ENCODE measurements around the gene XYLT2. TPM values are rescaled to one million over a fixed set of nuclear protein-coding genes. Genes with fewer than 3 reads are reported as not detected.

Gene XYLT2
- total RNA-seq, 3 donors from 2014 or later = 23.8 to 25.0 (median 24.1) TPM

- ATAC-seq = no peak
- Mint-ChIP-seq H3K4me1 (ENCODE audit: low read depth) (peaks cover 30% of the 10 kb centered on the region), H3K4me3 (no peak overlapping the region), H3K9me3 (no peaks in the 10 kb centered on the region), H3K36me3 (ENCODE audit: insufficient read depth) (peaks cover 12% of the 10 kb centered on the region), H3K27me3 (ENCODE audit: low read depth) (no peaks in the 10 kb centered on the region)
- DNase-seq = no peak
Measured at GRCh38 chr17:50350733-50351132, 4.8 kb downstream of the XYLT2 start.

DNA sequence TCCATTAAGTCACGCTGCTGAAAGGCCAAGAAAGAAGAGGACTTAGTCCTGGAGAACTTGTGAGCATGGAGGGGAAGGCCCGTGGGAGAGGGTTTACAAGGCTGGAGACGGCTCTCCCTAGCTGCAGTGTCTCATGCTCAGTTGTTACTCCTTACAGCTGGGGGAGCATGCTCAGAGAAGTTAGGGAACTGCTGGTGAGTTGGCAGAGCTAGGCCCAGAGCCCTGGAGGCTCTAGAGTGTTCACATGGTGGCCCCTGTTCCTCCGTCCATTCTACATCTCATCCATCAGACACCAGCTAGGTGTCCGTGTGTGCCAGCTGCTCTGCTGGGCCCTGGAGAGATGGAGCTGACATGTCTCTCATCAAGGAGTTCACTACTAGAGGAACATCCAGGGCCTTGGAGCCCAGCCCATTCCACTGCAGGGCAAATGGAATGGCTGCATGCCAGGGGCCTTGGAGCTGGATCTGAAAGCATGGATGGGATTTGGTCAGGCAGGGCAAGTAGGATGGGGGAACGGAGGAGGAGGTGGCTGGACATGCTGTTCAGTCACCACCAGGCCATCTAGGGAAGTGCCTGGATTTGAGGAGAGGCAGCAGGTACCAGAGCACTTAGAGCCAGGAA, 6.3 kb downstream of the XYLT2 start:
- ATAC-seq = no peak
- Mint-ChIP-seq H3K27me3 (ENCODE audit: low read depth) (no peaks in the 10 kb centered on the region), H3K9me3 (no peaks in the 10 kb centered on the region), H3K4me3 (no peak overlapping the region), H3K36me3 (ENCODE audit: insufficient read depth) (peaks cover 12% of the 10 kb centered on the region), H3K4me1 (ENCODE audit: low read depth) (peaks cover 23% of the 10 kb centered on the region)
- DNase-seq = no peak

GRCh38 chr17:50352693-50353599, 7.0 kb downstream of the XYLT2 start:
- Mint-ChIP-seq H3K36me3 (ENCODE audit: insufficient read depth) (peaks cover 14% of the 10 kb centered on the region), H3K4me1 (ENCODE audit: low read depth) (peaks cover 17% of the 10 kb centered on the region), H3K4me3 (no peak overlapping the region), H3K9me3 (no peaks in the 10 kb centered on the region), H3K27me3 (ENCODE audit: low read depth) (no peaks in the 10 kb centered on the region)
- DNase-seq = no peak
- no peak for ATAC-seq

DNA sequence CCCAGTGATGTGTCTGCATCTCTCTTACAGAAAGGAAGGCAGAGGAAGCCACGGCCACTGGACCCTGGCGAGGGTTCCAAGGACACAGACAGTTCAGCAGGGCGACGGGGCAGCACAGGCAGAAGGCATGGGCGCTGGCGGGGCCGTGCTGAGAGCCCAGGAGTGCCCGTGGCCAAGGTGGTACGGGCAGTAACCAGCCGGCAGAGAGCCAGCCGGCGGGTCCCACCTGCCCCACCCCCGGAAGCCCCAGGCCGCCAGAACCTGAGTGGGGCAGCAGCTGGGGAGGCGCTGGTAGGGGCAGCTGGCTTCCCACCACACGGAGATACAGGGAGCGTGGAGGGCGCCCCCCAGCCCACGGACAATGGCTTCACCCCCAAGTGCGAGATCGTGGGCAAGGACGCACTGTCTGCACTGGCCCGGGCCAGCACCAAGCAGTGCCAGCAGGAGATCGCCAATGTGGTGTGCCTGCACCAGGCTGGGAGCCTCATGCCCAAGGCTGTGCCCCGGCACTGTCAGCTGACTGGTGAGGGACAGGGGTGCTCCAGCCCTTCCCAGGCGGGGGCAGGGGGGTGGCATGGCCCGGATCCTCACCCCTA, 7.8 kb downstream of the XYLT2 start:
- Mint-ChIP-seq H3K36me3 (ENCODE audit: insufficient read depth) (peaks cover 14% of the 10 kb centered on the region), H3K4me1 (ENCODE audit: low read depth) (peaks cover 10% of the 10 kb centered on the region), H3K9me3 (no peaks in the 10 kb centered on the region), H3K4me3 (no peak overlapping the region), H3K27me3 (ENCODE audit: low read depth) (no peaks in the 10 kb centered on the region)
- DNase-seq (no peak), ATAC-seq (no peak)

DNA sequence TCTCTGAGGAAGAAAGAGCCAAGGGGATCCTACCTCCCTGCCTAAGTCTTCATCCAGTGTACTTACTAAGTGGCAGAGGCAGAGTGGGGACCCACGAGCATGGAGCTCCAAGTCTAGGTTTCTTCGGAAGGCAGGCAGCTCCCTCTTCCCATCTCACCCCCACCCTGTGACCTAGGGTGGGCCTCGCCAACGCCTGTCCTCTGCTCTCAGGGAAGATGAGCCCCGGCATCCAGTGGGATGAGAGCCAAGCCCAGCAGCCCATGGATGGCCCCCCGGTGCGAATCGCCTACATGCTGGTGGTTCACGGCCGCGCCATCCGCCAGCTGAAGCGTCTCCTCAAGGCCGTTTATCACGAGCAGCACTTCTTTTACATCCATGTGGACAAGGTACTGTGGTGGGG, 8.3 kb downstream of the XYLT2 start:
- H3K4me3 Mint-ChIP-seq = no peak overlapping the region
- H3K9me3 Mint-ChIP-seq = no peaks in the 10 kb centered on the region
- peaks cover 14% of the 10 kb centered on the region for H3K36me3 Mint-ChIP-seq (ENCODE audit: insufficient read depth)
- DNase-seq (no peak), ATAC-seq (no peak)
- peaks cover 7% of the 10 kb centered on the region for H3K4me1 Mint-ChIP-seq (ENCODE audit: low read depth)
- H3K27me3 Mint-ChIP-seq (ENCODE audit: low read depth) = no peaks in the 10 kb centered on the region

DNA sequence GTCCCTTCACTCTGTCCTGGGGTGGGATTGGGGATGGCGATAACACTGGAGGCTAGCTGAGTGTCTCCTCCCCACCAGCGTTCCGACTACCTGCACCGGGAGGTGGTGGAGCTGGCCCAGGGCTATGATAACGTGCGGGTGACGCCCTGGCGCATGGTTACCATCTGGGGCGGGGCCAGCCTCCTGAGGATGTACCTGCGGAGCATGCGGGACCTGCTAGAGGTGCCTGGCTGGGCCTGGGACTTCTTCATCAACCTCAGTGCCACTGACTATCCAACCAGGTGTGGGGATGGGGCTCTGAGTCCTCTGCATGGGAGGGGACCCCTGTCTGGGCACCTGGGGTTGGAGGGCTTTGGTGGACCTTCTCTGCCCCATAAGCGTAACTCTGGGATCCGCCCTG, 8.8 kb downstream of the XYLT2 start:
- H3K27me3 Mint-ChIP-seq (ENCODE audit: low read depth) = no peaks in the 10 kb centered on the region
- no peak for ATAC-seq

DNA sequence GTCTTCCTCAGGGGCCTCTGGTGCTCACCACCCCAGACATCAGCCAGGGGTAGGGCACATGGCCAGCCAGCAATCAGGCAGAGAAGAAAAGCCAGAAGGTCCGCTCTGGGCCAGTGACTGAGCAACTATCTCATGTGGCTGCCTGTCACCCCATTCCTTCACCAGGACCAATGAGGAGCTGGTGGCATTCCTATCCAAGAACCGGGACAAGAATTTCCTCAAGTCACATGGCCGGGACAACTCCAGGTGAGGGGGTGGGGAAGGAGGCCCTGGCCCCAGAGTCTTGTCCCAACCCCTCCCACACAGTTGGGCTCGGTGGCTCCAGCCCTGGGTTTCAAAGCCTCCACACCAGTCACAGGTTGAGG, 9.4 kb downstream of the XYLT2 start:
- ATAC-seq (no peak), DNase-seq (no peak)
- H3K9me3 Mint-ChIP-seq = no peaks in the 10 kb centered on the region
- H3K4me3 Mint-ChIP-seq = no peak overlapping the region
- H3K27me3 Mint-ChIP-seq (ENCODE audit: low read depth) = no peaks in the 10 kb centered on the region
- H3K36me3 Mint-ChIP-seq (ENCODE audit: insufficient read depth) = peaks cover 14% of the 10 kb centered on the region
- peaks cover 4% of the 10 kb centered on the region for H3K4me1 Mint-ChIP-seq (ENCODE audit: low read depth)

More for the DNA sequence above, 8.8 kb downstream of the XYLT2 start:
- H3K36me3 Mint-ChIP-seq (ENCODE audit: insufficient read depth) = peaks cover 14% of the 10 kb centered on the region
- no peak for DNase-seq
- H3K4me3 Mint-ChIP-seq = no peak overlapping the region
- H3K4me1 Mint-ChIP-seq (ENCODE audit: low read depth) = peaks cover 4% of the 10 kb centered on the region
- no peaks in the 10 kb centered on the region for H3K9me3 Mint-ChIP-seq

- Mint-ChIP-seq H3K27me3 (ENCODE audit: low read depth) (no peaks in the 10 kb centered on the region), H3K36me3 (ENCODE audit: insufficient read depth) (peaks cover 14% of the 10 kb centered on the region), H3K4me1 (ENCODE audit: low read depth) (peaks cover 2% of the 10 kb centered on the region), H3K4me3 (no peak overlapping the region), H3K9me3 (no peaks in the 10 kb centered on the region)
- ATAC-seq (no peak), DNase-seq (no peak)
Measured at GRCh38 chr17:50355701-50356341, 9.9 kb downstream of the XYLT2 start.

- no peak for ATAC-seq
- Mint-ChIP-seq H3K4me3 (no peak overlapping the region), H3K27me3 (ENCODE audit: low read depth) (no peaks in the 10 kb centered on the region), H3K4me1 (ENCODE audit: low read depth) (no peaks in the 10 kb centered on the region), H3K36me3 (ENCODE audit: insufficient read depth) (peaks cover 14% of the 10 kb centered on the region), H3K9me3 (no peaks in the 10 kb centered on the region)
- no peak for DNase-seq
Measured at GRCh38 chr17:50356418-50356817, 10.5 kb downstream of the XYLT2 start.

DNA sequence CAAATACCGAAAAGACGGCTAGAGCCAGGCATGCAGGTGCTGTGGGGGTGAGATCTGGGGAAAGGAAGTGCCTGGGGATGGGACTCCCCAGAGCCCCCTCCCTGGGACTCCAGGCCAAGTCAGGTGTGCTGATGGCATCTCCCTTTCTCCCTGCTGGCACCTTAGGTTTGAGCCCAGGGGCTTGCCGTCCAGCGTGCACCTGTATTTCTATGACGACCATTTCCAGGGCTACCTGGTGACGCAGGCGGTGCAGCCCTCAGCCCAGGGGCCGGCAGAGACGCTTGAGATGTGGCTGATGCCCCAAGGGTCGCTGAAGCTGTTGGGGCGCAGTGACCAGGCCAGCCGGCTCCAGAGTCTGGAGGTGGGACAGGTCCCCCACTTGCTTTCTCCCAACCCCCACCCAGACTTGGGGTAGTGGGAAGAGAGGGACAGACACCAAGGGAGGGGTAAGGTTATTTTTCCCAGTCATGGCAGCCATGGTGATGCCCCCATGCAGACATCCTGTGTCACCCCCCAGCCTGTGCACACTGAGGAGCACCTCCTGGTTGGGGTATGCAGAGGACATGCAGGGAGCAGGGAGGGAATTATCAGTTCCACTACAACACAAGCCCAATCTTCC, 11.1 kb downstream of the XYLT2 start:
- ATAC-seq (no peak), DNase-seq (no peak)
- no peaks in the 10 kb centered on the region for H3K9me3 Mint-ChIP-seq
- no peaks in the 10 kb centered on the region for H3K27me3 Mint-ChIP-seq (ENCODE audit: low read depth)
- peaks cover 11% of the 10 kb centered on the region for H3K36me3 Mint-ChIP-seq (ENCODE audit: insufficient read depth)
- no peak overlapping the region for H3K4me3 Mint-ChIP-seq
- H3K4me1 Mint-ChIP-seq (ENCODE audit: low read depth) = peaks cover 2% of the 10 kb centered on the region

- peaks cover 6% of the 10 kb centered on the region for H3K36me3 Mint-ChIP-seq (ENCODE audit: insufficient read depth)
- DNase-seq = no peak
- H3K27me3 Mint-ChIP-seq (ENCODE audit: low read depth) = no peaks in the 10 kb centered on the region
- no peak overlapping the region for H3K4me3 Mint-ChIP-seq
- peaks cover 9% of the 10 kb centered on the region for H3K4me1 Mint-ChIP-seq (ENCODE audit: low read depth)
- no peaks in the 10 kb centered on the region for H3K9me3 Mint-ChIP-seq
- no peak for ATAC-seq
Measured at GRCh38 chr17:50358177-50358576, 12.3 kb downstream of the XYLT2 start.

DNA sequence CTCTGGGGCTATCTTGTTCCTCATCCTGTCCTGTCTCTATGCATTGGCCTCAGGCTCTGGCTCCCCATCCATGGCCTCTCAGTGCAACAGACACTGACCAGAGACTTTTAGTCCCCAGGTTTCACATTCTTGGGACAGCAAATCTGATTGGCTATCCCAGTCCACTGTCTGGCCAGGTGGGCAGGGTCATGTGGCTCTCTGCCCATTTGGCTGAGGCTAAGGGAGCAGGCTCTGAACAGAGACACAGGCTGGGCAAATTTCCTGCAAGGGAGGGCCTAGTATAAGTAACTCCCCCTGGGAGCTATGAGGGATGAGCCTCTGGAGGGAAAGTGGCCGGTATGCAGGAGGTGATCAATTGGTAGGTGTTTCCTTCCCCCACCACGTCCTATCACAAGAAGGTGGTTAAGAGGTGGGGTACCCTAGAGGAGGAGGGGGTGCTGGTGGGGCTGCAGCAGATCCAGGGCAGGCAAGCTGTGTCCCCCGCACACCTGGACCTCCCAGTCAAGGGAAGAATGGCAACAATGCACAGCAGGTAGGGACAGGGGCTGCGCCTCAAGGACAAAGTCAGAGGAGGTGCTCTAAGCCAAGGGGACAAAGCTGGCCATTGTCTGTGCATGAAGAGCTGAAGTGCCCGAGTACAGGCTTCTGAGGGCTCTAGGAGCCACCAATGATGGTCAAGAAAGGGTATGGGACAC, 13.2 kb downstream of the XYLT2 start:
- ATAC-seq = no peak
- Mint-ChIP-seq H3K27me3 (ENCODE audit: low read depth) (no peaks in the 10 kb centered on the region), H3K4me1 (ENCODE audit: low read depth) (peaks cover 9% of the 10 kb centered on the region), H3K4me3 (no peak overlapping the region), H3K9me3 (no peaks in the 10 kb centered on the region), H3K36me3 (ENCODE audit: insufficient read depth) (peaks cover 5% of the 10 kb centered on the region)
- no peak for DNase-seq

GRCh38 chr17:50359998-50360461, 14.1 kb downstream of the XYLT2 start:
- no peaks in the 10 kb centered on the region for H3K27me3 Mint-ChIP-seq (ENCODE audit: low read depth)
- no peak for ATAC-seq
- H3K4me1 Mint-ChIP-seq (ENCODE audit: low read depth) = peaks cover 9% of the 10 kb centered on the region
- H3K4me3 Mint-ChIP-seq = no peak overlapping the region
- DNase-seq = no peak
- H3K36me3 Mint-ChIP-seq (ENCODE audit: insufficient read depth) = peaks cover 3% of the 10 kb centered on the region
- H3K9me3 Mint-ChIP-seq = no peaks in the 10 kb centered on the region

Data from activated T-cell treated with anti-CD3 and anti-CD28 coated beads, Interleukin-2, amount 50 U/mL, for 4 hours (primary cell).